ENCODE measurements around the gene FBXL13.

FBXL13 gene

DNA sequence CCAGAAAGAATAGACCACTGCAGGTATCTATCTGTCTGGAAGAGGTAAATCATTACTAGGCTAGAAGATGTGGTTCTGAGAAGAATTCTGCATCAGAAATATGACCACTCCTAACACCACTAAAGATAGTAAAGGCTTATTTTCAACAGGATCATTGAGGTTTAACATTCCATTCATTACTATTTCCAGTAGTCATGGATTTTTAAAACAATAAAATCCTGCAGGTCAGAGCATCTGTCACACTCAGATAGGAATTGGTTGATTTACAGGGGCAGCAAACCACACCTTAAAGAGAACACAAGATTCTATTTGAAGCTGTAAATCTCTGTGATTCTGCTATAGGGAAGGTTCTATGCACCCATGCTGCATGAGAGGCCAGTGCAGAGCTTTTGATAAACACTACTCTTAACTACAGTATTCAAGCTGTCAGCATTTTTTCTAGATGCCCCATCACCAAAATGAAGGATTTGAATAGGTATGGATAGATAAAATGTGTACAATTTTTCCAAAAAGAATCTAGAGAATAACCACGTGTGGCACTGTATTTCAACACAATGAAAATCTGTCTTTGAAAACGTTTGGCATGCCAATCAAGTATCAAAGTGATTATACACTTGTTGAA is 147.2 kb downstream of the FBXL13 start:
- TF ChIP-seq, protein P1, sequence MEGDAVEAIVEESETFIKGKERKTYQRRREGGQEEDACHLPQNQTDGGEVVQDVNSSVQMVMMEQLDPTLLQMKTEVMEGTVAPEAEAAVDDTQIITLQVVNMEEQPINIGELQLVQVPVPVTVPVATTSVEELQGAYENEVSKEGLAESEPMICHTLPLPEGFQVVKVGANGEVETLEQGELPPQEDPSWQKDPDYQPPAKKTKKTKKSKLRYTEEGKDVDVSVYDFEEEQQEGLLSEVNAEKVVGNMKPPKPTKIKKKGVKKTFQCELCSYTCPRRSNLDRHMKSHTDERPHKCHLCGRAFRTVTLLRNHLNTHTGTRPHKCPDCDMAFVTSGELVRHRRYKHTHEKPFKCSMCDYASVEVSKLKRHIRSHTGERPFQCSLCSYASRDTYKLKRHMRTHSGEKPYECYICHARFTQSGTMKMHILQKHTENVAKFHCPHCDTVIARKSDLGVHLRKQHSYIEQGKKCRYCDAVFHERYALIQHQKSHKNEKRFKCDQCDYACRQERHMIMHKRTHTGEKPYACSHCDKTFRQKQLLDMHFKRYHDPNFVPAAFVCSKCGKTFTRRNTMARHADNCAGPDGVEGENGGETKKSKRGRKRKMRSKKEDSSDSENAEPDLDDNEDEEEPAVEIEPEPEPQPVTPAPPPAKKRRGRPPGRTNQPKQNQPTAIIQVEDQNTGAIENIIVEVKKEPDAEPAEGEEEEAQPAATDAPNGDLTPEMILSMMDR (IDR thresholded peaks at IDR 0.05; ENCODE audit: low read depth, low read length, missing control alignments), result no peak

DNA sequence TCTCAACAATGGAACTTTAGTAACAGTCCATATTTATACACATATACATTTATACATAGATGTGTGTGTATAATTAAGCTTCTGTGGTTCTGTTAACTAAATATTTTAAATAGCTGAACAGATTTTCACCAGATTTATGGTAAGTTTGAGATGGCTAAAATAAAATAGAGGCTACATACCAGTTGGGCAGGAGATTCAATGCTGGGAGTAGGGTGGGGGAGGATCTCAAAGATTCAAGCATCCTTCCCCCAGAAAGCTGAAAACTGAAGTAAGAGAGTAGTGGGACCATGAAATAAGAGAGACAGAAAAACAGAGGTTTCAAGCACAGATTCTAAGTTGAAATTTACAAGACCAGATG is 147.8 kb downstream of the FBXL13 start:
- H3K4me3 ChIP-seq (ENCODE audit: low read depth, low read length), result no peak overlapping the region
- no peak for DNase-seq (ENCODE audit: low read depth)
- TF ChIP-seq, protein P1 (IDR thresholded peaks at IDR 0.05; ENCODE audit: low read depth, low read length, missing control alignments), result no peak
- in situ Hi-C loops (cut with HindIII; ENCODE audit: low sequenced_read_pairs), result no loop called here

More for the DNA sequence above, 147.2 kb downstream of the FBXL13 start:
- no peak for DNase-seq (ENCODE audit: low read depth)
- no peak overlapping the region for H3K4me3 ChIP-seq (ENCODE audit: low read depth, low read length)
- in situ Hi-C loops (cut with HindIII; ENCODE audit: low sequenced_read_pairs), result no loop called here

DNA sequence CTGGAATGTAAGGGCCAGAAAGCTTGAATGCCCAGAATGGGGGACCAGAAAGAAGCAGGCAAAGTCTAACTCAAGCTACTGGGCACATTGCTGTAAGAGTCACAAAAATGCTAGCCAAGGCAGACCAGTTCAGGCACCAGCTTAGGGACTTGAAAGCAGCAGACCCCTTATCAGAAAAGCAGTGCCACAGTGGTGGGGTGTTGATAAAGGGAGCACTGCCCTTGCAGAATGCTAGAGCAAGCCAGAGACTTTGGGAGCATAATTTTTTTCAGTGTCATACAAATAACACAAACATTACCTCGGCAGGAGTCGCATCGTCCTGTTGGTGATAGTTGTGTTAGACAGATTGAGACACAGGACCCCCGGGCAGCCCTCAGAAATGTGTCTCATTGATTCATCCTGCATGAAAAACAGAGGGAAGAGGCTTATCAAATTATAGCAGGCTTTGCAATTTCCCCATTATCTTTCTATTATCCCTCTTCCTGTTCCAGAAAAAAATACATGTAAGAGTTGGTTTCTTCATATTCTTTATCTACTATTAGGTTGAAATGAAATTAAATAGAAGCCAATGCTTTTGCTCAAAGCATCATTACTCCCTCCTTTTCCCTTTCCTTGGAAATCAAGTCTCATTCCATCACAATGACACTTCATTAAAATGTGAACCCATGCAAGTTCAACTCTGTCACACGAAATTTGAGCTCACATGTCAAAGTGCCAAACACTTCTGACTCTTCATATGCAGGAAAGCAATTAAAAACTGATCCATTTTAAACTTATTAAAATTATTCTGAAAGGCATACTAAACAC is 148.4 kb downstream of the FBXL13 start:
- TF ChIP-seq, protein P1 (IDR thresholded peaks at IDR 0.05; ENCODE audit: low read depth, low read length, missing control alignments), result no peak
- no peak overlapping the region for H3K4me3 ChIP-seq (ENCODE audit: low read depth, low read length)
- DNase-seq (ENCODE audit: low read depth), result no peak
- in situ Hi-C loops (cut with HindIII; ENCODE audit: low sequenced_read_pairs), result no loop called here

DNA sequence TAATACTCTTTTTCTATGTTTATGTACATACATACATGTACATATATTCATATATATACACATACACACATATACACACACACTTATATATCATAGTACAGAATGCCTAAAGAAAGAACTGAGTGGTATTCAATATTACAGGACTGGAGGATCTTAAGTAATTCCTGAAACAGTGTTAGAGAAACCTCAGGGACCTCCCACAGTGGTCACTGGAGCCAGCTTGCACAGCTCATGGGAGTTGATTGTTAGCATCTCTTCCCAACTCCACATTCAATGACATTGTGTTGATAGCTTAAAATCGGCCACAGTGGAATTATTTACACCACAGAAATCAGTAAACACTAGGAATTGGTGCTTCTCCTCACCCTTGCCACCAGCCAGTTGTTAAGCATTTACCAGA is 155.8 kb downstream of the FBXL13 start:
- H3K4me3 ChIP-seq (ENCODE audit: low read depth, low read length), result no peak overlapping the region
- DNase-seq (ENCODE audit: low read depth), result no peak
- TF ChIP-seq, protein P1 (IDR thresholded peaks at IDR 0.05; ENCODE audit: low read depth, low read length, missing control alignments), result no peak
- in situ Hi-C loops (cut with HindIII; ENCODE audit: low sequenced_read_pairs), result no loop called here

DNA sequence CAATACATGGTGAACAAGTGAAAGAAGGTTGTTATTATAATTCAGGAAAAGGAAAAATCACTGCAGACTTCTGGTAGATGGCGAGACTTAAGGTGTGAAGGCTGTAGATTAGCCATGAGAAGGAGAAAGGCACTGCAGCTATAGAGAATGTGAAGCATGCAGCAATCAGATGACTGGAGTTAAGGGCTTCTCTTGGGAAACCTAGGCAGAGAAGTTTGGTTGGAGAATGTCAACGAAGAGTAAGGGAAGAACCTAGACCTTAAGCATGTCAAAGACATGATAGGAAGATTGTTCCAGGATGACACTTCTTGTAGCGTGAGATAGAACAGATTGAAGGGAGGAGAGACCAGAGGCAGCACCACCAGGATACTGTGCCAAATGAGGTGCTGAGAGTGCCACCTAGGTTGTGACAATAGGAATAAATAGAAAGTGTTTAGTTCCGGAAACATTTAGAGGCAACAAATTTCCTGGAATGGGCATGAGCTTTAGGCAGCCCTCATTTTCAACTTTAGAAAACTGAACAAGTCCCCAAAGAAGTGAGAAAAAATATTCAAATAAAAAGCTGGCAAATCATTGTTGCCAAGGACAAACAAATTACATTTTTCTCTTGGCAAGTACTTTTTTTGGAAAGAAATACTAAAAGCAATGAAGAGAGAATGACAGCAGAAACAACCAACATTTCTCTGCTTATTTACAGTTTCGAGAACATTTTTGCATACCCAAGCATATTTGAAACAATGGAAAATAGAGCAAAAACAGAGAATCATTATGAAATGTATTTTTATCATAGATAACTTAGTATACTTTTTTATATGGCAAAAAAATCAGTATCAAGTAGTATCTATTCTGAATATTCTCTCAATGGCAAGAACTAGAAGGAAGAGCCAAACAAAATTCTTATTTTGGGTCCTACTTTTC is 156.9 kb downstream of the FBXL13 start:
- in situ Hi-C loops (cut with HindIII; ENCODE audit: low sequenced_read_pairs), result no loop called here
- TF ChIP-seq, protein P1 (IDR thresholded peaks at IDR 0.05; ENCODE audit: low read depth, low read length, missing control alignments), result no peak
- DNase-seq (ENCODE audit: low read depth), result no peak
- no peak overlapping the region for H3K4me3 ChIP-seq (ENCODE audit: low read depth, low read length)

DNA sequence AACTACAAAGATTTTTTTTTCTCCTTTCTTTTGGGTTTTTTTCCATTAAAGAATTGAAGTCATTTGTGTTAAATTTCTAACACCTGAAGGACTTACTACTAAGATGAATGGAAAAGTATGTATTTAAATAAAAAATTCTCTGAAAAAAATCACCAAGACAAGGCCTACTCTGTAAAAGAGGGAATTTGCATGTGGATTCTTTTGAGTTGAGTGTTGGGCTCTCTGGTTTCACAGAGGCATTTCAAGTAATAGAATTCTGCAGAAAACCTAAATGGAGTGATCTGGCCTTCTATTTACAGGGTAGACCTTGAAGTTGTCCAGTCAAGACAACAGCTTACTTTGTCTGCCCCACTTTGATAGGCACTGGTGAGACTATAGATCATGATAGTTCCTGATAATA is 157.7 kb downstream of the FBXL13 start:
- in situ Hi-C loops (cut with HindIII; ENCODE audit: low sequenced_read_pairs), result no loop called here
- TF ChIP-seq, protein P1 (IDR thresholded peaks at IDR 0.05; ENCODE audit: low read depth, low read length, missing control alignments), result no peak
- no peak overlapping the region for H3K4me3 ChIP-seq (ENCODE audit: low read depth, low read length)
- no peak for DNase-seq (ENCODE audit: low read depth)
